GM18526 (cell line): ENCODE measurements around the gene SDK2.

Source experiments
- POLR2A ChIP-seq: IDR thresholded peaks from 3 replicates; pipeline ENCODE4 v1.6.1; 2011; ENCODE audit not compliant: insufficient read length; ENCODE audit errors: extremely low read depth

SDK2 gene

DNA sequence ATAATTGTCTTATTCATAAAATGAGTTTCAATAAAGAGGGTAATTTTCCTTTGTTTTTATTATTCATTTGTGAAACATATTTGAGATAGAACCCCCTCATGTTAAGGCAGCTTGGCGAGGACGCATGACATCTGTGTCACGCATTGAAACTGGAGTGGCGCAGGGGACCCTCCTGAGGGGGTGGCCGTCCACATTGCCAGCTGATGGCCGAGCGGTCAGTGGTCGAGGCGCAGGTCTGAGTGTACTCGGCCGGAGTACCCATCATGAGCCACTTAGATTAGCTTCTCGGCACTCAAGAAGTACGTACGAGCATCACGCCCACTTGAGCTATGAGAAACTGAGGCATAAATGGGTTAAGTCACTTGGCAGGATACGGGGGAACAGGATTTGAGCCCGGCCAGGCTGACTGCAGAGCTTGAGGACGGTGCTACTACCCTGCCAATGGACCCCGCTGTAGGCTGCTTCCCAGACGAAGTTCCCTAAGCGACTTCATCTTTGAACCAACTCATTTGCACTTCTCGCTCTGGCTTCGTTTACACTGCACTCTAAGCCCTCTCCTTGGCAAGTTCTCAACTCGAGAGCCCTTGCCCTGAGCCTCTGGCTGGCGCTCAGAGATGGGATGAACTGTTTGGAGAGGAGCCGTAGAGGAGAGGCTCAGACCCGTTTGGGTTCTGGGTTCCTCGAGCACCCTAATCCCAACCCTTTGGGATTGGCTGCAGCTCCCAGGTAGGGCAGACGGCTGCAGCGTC is 91.8 kb downstream of the SDK2 start:
- TF ChIP-seq POLR2A: no peak

DNA sequence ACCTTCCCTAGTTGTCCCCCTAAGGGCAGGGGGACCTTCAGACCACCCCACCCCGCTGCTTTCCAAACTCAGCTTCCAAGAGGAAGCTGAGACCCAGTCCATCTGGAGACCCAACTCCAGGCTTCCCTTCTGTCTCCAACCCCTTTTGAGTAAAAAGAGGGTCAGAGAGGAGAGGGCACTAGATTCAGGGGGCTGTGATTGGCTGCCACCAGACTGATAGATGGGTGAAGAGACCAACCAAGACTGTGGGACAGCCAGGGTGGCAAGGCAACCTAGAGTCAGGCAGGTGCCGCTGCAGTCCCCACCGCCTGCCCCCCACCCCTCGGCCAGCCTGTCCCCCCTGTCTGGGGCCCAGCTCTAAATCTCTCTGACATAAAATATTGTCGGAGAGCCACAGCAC is 92.5 kb downstream of the SDK2 start:
- no peak for TF ChIP-seq POLR2A

DNA sequence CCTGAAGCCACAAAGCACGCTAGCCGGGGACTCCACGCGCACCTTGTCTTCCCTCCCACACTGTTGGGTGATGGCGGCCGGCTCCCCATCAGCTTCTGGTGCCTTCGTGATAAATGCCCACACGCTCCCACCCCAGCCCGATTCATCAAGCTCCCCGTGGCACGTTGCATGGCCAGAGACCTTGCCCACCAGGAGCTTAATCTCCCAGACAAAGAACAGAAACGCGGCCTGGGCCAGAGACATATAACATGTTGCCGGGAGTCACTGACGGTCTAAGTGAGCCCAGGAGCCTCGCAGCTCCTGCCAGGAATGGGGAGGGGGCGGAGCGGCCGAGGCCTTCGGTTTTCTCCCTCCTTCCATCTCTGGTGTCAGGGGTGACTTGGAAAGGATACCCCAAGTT is 93.1 kb downstream of the SDK2 start:
- TF ChIP-seq POLR2A: no peak

DNA sequence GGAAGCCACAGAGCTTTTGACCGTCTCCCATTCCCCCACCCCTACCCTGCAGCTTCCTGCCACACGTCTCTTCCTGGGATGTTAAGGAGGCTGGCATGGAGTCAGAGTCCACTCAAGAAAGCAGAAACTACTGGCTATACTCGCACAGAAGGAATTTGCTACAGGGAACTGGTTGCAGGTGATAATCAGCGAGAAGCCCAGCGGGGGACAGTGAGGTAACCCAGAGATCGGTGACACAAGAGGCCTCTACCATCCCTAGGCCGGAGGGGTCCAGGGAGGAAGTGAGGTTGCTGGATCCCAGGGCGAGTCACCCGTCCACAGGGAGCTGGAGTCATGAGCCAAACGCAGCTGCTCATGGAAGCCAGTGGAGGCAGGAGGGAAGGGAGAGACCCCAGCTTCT is 93.7 kb downstream of the SDK2 start:
- no peak for TF ChIP-seq POLR2A

DNA sequence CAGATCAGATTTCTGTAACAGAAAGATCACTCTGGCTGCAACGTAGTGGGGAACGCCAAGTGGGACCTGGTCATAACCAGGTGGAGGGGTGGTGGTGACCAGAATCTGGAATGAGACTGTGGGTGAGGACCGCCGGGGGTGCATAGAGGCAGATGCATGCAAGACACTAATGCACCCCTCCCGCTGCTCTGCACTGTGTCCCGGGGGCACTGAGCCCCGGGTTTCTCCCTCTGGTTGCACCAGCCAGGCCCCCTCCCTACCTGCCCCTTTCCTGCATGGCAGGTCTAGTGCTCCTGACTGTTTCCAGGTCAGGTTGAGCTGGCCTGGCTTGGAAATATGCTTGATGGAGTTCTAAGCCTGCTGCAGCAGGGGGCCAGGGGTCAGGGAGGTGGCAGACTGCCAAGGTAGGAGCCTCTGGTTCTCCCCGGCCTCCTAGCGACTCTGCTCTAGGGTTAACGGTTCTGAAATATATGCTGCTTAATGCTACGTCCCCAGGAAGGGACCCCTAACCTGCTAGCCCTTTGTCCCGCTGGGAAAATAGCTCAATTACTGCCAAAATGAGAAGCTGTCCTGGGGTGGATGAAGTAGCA is 94.3 kb downstream of the SDK2 start:
- no peak for TF ChIP-seq POLR2A

DNA sequence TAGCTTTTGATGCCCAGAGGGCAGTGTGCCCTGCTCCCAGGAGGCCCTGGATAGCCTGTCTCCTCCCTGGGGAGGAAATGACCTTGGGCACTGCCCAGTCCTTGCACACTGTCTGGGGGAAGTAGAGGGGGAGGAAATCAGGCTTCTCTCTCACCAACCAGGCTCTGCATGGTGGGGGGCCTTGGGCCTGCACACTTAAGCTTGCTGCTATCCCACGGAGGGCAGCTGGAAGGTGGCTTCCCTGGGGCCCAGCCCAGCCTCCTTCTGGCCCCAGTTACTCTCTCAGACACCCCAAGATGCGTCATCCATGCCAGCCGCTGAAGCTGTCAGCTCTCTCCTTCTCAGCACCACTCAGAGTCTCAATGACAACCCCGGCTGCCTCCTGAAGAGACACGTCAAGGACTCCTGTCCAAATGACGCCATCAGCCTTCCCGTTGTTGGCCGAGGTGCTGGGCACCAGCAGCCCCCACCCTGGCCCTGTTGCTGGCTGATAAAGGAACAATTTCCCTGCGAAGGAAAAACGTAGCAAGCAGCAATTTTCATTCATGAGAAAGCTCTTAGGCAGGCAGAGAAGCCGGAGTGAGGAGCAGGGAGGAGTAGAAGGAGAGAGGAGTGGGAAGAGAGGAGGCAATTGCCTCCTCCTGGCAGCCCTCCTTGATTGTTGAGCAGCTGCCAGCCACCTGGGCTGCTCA is 95.5 kb downstream of the SDK2 start:
- TF ChIP-seq POLR2A: no peak

DNA sequence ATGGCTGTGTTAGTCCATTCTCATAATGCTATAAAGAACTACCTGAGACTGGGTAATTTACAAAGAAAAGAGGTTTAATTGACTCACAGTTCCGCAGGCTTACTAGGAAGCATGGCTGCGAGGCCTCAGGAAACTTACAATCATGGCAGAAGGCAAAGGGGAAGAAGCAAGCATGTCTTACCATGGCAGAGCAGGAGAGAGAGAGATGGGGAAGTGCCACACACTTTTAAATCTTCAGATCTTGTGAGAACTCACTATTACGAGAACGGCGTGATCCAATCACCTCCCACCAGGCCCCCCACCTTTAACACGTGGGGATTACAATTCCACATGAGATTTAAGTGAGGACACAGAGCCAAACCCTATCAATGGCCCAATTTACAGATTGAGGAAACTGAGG is 96.5 kb downstream of the SDK2 start:
- no peak for TF ChIP-seq POLR2A

DNA sequence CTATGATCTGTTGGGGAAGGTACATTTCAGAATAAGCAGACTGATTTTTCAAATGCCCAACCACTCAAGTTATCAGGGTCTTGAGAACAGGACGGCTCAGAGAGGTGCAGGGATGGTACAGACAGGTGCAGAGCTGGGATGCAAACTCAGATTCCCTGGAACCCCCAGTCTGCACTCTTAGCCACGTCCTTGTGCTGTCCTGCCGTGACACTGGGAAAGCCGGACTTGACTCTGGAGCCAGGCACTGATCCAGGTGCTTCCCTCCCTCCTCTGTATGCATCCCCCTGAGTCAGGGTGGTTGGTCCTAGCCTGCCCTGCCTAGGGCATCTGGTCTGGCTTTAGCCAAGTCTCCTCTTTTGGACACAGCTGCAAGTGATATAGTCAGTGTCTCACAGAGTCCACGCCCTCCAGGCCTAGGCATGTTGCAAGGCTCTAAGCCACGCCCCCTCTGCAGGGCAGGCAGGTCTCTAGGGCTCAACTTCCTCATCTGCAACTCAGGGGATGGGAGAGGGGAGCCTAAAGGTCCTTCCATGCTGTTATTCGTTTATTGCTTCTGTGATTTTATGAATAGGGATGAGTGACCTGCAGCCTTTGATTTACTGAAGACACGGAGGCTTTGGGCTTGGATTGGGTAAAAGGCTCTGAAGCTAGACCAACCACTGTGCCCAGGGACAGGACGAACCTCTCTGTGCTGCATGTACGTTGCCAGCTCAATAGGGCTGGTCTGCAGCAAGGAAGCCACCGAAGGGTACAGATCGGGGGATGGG is 97.3 kb downstream of the SDK2 start:
- TF ChIP-seq POLR2A: no peak

DNA sequence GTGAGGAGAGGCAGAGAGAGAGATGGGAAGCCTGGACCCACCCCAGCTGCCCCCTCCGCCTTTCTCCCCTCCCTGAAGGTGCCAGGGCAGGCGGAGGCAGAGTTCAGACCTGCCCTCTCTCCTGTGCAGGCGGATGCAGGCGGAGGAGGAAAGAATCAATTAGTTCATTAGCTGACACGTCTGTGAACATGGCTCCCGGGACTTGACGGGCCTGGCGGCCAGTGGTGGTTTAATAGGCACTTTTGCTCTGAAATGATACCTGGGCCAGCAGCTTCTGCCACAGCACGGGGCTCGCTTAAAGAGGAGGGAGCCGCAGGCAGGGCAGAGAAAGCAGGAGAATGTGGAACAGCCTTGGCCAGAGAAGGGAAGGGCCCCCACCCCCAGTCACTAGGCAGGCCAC is 98.1 kb downstream of the SDK2 start:
- no peak for TF ChIP-seq POLR2A

DNA sequence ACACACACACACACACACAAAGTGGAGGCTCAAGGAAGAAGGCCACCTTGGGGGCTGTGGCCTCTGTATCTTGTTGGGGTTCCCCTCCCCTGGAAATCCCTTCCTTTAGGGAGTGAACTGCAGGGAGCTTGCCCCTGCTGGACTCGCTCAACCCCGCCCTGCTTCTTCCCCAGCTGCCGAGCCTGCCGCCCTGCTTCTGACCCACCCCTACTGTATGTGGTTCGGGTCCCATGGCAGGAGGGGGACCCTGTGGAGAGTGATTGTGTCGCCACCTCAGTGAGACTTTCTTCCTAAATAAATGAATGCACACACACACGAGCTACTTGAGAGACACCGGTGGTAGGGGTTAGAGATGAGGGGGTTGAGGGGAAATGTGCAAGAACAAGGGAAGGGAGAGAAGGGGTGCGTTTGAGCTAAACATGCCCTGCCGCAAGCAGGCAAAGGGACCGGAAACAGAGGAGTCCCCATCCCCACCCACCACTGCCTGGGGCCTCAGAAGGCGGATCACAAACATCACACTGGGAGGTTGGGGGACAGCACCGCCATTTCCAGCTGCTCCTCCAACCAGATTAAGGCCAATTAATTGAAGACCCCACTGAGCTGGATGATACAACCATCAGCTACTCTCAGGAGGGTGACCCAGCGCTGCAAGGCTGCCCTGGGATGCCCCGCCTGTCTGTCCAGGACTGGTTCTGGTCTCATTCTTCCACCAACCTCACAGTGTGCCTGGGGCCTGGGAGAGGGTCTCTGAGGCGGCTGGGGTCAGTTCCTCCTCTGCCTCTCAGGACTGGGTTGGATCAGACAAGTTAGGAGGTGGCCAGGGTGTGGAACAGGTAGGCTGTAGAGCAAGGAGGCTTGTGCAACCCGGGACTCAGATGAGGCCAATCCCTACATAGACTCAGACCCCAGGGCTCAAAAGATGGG is 98.9 kb downstream of the SDK2 start:
- no peak for TF ChIP-seq POLR2A

DNA sequence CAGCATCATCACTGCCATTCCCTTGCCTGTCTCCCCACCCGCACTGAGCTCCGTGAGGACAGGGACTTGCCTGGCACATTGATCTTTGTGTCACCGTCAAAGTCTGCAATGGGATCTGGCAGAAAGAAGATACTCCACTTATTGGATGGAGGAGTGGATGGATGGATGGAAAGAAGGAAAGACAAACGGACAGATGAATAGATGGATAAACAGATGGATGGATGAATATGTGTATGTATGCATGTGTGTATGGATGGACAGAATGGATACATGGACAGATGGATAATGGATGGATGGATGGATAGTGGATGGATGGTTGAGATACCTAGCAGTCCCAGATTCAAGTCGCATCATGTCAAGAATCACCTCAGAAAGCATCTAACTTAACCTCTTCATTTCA is 99.9 kb downstream of the SDK2 start:
- no peak for TF ChIP-seq POLR2A

DNA sequence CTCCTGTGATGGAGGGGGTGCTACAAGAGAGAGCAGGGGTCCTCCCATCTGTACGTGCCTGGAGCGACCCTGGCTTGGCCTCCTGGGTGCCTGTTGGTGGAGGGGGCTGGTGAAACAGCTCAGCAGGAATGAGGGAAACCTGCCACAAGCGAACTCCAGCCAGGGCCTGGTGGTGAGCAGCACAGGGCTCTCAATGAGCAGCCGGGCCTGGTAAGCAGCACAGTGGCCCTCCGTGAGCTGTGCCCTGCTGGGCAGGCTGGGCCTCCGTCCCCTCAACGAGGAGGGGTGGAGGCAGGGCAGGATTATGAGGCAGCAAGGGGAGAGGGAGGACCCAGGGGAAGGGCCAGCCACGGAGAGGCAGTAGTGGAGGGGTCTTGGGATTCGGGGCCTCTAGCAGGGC is 101.9 kb downstream of the SDK2 start:
- no peak for TF ChIP-seq POLR2A

DNA sequence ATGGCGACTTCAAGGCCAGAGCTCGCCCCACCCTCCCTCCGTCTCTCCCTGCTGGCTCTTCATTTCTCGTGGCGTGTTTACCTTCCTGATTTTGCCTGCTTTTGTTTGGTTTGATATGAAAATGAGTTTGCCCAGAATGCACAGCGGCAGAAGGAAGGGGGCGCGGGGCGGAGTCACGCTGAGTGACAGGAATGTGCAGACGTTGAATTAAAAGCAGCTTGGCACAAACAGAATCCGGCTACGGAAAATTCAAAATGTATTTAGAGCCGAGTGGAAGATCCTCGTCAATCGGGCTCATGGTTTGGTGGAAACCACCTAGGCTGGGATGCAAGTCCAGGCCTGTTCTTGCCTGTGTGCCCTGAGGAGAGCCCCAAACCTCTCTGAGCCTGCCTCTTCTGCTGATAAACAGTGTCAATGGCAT is 102.7 kb downstream of the SDK2 start:
- no peak for TF ChIP-seq POLR2A

DNA sequence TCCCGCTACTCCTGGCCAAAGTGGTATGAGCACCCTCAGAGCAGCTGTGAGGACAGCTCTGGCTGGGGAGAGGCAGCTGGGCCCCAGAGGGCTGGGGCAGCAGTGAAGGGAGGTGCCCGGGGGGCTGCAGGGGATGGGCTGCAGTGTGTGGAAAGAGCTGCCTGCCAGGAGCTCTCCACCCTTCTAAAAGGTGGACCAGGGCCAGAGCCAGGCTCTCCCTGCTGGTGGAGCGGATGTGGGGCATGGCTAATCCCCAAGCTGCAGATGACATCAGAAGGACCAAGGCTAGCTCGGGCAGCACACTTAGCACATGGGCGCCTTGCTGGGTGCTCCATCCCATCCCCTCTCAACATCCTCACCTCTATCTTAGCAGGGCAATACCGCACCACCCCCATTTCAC is 103.1 kb downstream of the SDK2 start:
- no peak for TF ChIP-seq POLR2A

DNA sequence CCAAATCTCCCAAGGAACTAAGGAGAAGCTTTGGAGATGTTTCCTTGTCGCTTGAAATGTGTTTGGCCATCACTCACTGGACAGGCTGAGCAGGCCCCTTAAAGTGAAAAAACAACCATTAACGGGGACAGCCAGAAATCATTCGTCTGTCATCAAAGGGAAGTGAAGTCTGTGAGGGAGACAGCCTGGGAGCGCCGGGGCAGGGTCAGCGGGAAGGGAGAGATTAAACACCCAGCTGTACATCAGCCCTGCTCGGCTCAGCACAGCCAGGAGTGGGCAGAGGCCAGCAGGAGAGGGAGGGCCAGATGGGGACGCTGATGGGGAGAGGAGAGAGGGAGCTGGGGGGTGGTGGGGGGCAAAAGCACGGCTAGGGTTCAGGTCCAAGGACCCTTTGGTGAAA is 105.1 kb downstream of the SDK2 start:
- TF ChIP-seq POLR2A: no peak
